ENCODE results near the gene FBXO17. TPM values are rescaled to one million over a fixed set of nuclear protein-coding genes. Genes with fewer than 3 reads are reported as not detected.

Gene FBXO17
- polyA plus RNA-seq, 3 donors: 69.5 to 93.4 (median 71.4) TPM

- DNase-seq (ENCODE audit: extremely low read depth in 1 of 11, low read depth in 9 of 11, low spot score in 4 of 11): peak in 10 of 11 donors; percentile 83 to 94 (median 89)
Observed at GRCh38 chr19:38929929-38930775, 45.4 kb downstream of the FBXO17 start, which contains the start of gene SARS2. Gene SARS2, minus strand, starts transcription at chr19:38930763. Its CDS starts 27 bp downstream, at chr19:38930736.

GRCh38 chr19:38928391-38929001, 47.0 kb downstream of the FBXO17 start:
- no peak for DNase-seq (ENCODE audit: extremely low read depth in 1 of 11, low read depth in 9 of 11, low spot score in 4 of 11)

DNA sequence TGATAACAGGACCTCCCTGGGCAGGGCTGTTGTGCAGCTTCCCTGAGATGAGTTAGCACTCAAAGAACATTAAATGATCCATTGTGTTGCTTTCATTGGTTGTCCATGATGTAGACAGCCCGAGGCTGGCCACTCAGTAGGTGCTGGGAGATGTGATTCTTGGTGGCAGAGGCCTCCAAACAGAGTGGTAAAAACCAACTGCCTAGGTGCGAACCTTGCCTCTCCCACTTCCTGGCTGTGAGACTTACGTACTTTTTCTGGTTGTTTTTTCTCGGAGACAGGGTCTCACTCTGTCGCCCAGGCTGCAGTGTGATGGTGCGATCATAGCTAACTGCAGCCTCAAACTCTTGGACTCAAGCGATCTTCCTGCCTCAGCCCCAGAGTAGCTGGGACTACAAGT, 51.2 kb downstream of the FBXO17 start:
- DNase-seq (ENCODE audit: extremely low read depth in 1 of 11, low read depth in 9 of 11, low spot score in 4 of 11): no peak

GRCh38 chr19:38922482-38922881, 53.1 kb downstream of the FBXO17 start:
- DNase-seq (ENCODE audit: extremely low read depth in 1 of 11, low read depth in 9 of 11, low spot score in 4 of 11): no peak

GRCh38 chr19:38921420-38922274, 53.9 kb downstream of the FBXO17 start:
- no peak for DNase-seq (ENCODE audit: extremely low read depth in 1 of 11, low read depth in 9 of 11, low spot score in 4 of 11)

- no peak for DNase-seq (ENCODE audit: extremely low read depth in 1 of 11, low read depth in 9 of 11, low spot score in 4 of 11)
Observed at GRCh38 chr19:38920602-38921419, 54.7 kb downstream of the FBXO17 start.

DNA sequence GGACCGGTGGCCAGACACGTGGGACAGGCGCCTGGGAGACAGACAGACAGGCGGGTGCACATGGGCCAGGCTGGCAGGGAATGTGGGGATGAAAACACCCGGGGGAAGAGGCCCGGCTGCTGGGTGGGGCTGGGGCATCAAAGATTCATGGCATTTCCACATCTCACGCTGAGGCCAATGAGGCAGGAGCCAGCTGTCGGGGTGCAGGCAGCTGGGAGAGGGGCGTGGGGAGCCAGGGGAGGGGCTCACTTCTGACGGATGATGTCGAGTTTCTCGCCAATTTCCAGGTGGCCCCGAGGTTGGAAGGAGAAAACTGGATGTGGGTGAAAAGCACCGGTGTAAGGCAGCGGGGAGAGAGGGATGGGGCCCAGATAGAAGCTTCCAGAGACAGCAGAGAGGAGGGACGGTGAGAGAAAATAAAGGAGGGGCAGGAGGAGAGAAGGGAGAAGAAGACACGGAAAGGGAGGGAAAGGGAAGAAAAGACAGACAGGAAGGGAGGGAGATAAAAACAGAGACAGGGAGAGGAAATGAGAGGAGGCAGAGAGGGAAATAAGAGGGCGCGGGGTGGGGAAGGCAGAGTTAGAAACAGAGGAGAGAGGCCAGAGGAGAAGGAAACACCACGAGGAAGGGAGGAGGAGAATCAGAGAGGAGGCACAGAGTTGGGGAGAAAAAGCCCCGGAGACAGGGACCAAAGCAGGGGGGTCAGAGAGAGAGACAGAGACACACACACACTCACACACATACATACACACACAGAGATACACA, 55.5 kb downstream of the FBXO17 start:
- DNase-seq (ENCODE audit: extremely low read depth in 1 of 11, low read depth in 9 of 11, low spot score in 4 of 11): no peak

GRCh38 chr19:38918526-38918925, 57.0 kb downstream of the FBXO17 start:
- no peak for DNase-seq (ENCODE audit: extremely low read depth in 1 of 11, low read depth in 9 of 11, low spot score in 4 of 11)

- no peak for DNase-seq (ENCODE audit: extremely low read depth in 1 of 11, low read depth in 9 of 11, low spot score in 4 of 11)
Observed at GRCh38 chr19:38917921-38918491, 57.5 kb downstream of the FBXO17 start.

- no peak for DNase-seq (ENCODE audit: extremely low read depth in 1 of 11, low read depth in 9 of 11, low spot score in 4 of 11)
Observed at GRCh38 chr19:38917516-38917915, 58.0 kb downstream of the FBXO17 start.

GRCh38 chr19:38915329-38916321, 59.9 kb downstream of the FBXO17 start:
- no peak for DNase-seq (ENCODE audit: extremely low read depth in 1 of 11, low read depth in 9 of 11, low spot score in 4 of 11)

DNA sequence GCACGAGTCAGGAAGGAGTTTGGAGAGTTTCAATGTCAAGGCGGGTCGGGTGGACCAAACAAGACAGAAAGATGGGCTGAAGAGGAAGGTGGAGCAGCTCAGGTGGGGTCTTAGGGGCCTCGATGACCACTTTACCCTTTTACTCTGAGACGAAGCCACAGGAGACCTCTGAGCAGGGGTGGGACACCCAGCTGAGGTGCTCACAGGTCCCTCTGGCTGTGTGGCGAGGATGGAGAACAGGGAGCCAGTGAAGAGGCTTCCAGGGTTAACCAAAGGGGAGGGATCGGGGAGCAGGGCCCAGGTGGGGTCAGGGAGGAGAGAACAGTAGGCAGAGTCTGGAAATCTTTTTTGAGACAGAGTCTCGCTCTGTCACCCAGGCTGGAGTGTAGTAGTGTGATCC, 61.6 kb downstream of the FBXO17 start:
- no peak for DNase-seq (ENCODE audit: extremely low read depth in 1 of 11, low read depth in 9 of 11, low spot score in 4 of 11)

- no peak for DNase-seq (ENCODE audit: extremely low read depth in 1 of 11, low read depth in 9 of 11, low spot score in 4 of 11)
Observed at GRCh38 chr19:38912600-38913514, 62.7 kb downstream of the FBXO17 start.

- no peak for DNase-seq (ENCODE audit: extremely low read depth in 1 of 11, low read depth in 9 of 11, low spot score in 4 of 11)
Observed at GRCh38 chr19:38911388-38912001, 64.0 kb downstream of the FBXO17 start.

- no peak for DNase-seq (ENCODE audit: extremely low read depth in 1 of 11, low read depth in 9 of 11, low spot score in 4 of 11)
Observed at GRCh38 chr19:38910488-38910887, 65.1 kb downstream of the FBXO17 start.

All from renal cortex interstitium (tissue), 11 donors.